Hepatocyte (in vitro differentiated cells): Measurements from ENCODE around the gene PHACTR1.

Experiments
- CTCF ChIP-seq: fragments of 200-600 bp; sonication (generic); IDR thresholded peaks from 2 replicates; pipeline ENCODE4 v1.5.1; 2016; ENCODE audit warnings: antibody characterized with exemption, mild to moderate bottlenecking; ENCODE audit not compliant: poor library complexity
- EZH2 ChIP-seq: fragments of 200-600 bp; sonication (generic); IDR thresholded peaks from 2 replicates; pipeline ENCODE4 v1.6.1; 2016; ENCODE audit warnings: antibody characterized with exemption, mild to moderate bottlenecking, borderline replicate concordance

GRCh38 chr6:13025893-13026499, 309.4 kb downstream of the PHACTR1 start:
- TF ChIP-seq CTCF (no peak), EZH2 (no peak)
